SK-N-MC (cell line): ENCODE data around the gene SPOCD1.

ENCODE experiments used
- EZH2 ChIP-seq: fragments of 200-600 bp; sonication (generic); IDR thresholded peaks from one replicate; pipeline ENCODE4 v1.6.1; 2017; ENCODE audit warnings: antibody characterized with exemption
- POLR2AphosphoS5 ChIP-seq: IDR thresholded peaks from 2 replicates; pipeline ENCODE4 v1.6.1; 2012; ENCODE audit warnings: mild to moderate bottlenecking, low read depth, low read length, borderline replicate concordance

GRCh38 chr1:31757204-31757679 lies 58.6 kb downstream of the SPOCD1 start:
- TF ChIP-seq EZH2: no peak
- no peak for TF ChIP-seq POLR2AphosphoS5
